Measurements from ENCODE around the gene TBC1D16.

- TF ChIP-seq CTCF (IDR thresholded peaks at IDR 0.05; ENCODE audit: borderline replicate concordance, extremely low read depth, low read length, poor library complexity, severe bottlenecking) = no peak
- no peak for TF ChIP-seq EZH2 (IDR thresholded peaks at IDR 0.05; ENCODE audit: borderline replicate concordance, low read depth, low read length, severe bottlenecking)
These were observed 107.0 kb downstream of the TBC1D16 start for GRCh38 chr17:79928502-79929256.
